G401 (cell line): ENCODE data around the gene CLDN22. TPM values are rescaled to one million over a fixed set of nuclear protein-coding genes. Genes with fewer than 3 reads are reported as not detected.
A peak's percentile ranks its signal among the peaks of the same experiment; 100 is the strongest.

Source experiments
- DNase-seq: peaks from one replicate; pipeline ENCODE4 v3.0.0-alpha.2; 2015; ENCODE audit warnings: low spot score
- in situ Hi-C: cut with HindIII; loops from 2 replicates; pipeline ENCODE4 v1.10.0; 2016; ENCODE audit warnings: low sequenced_read_pairs, mixed read lengths
- total RNA-seq: library from RNA; depleted of rRNA; stranded (reverse); fragments of >200 nt; shearing (Covaris generic); gene quantifications from 2 replicates; pipeline ENCODE4 v1.2.3, GENCODE V29; 2014

The CLDN22 gene
- total RNA-seq, 1 experiment from 2014 or later: not detected

GRCh38 chr4:183348136-183348535, 28.1 kb upstream of the CLDN22 start:
- in situ Hi-C loops: no loop called here
- no peak for DNase-seq

- in situ Hi-C loops: no loop called here
- no peak for DNase-seq
Measured at GRCh38 chr4:183347566-183347965, 27.5 kb upstream of the CLDN22 start.

GRCh38 chr4:183347146-183347545, 27.1 kb upstream of the CLDN22 start:
- in situ Hi-C loops: no loop called here
- DNase-seq: no peak

- in situ Hi-C loops: no loop called here
- DNase-seq: no peak
Measured at GRCh38 chr4:183345261-183345660, 25.2 kb upstream of the CLDN22 start.

GRCh38 chr4:183344523-183345255, 24.6 kb upstream of the CLDN22 start:
- in situ Hi-C loops: no loop called here
- DNase-seq: no peak

- in situ Hi-C loops: no loop called here
- DNase-seq: no peak
Measured at GRCh38 chr4:183343730-183344129, 23.7 kb upstream of the CLDN22 start.

GRCh38 chr4:183342541-183343533, 22.8 kb upstream of the CLDN22 start:
- in situ Hi-C loops: no loop called here
- DNase-seq: no peak

GRCh38 chr4:183337833-183338232, 17.8 kb upstream of the CLDN22 start:
- no peak for DNase-seq

GRCh38 chr4:183337349-183337748, 17.3 kb upstream of the CLDN22 start:
- no peak for DNase-seq
- in situ Hi-C loops: no loop called here

More at GRCh38 chr4:183337833-183338232, 17.8 kb upstream of the CLDN22 start:
- in situ Hi-C loops: no loop called here

GRCh38 chr4:183335369-183335940, 15.4 kb upstream of the CLDN22 start:
- in situ Hi-C loops: no loop called here
- DNase-seq: no peak

GRCh38 chr4:183333983-183334382, 13.9 kb upstream of the CLDN22 start:
- no peak for DNase-seq
- in situ Hi-C loops: no loop called here

- DNase-seq: no peak
- in situ Hi-C loops: no loop called here
Measured at GRCh38 chr4:183333202-183333601, 13.1 kb upstream of the CLDN22 start.

- in situ Hi-C loops: no loop called here
- DNase-seq: peak; percentile 34
Measured at GRCh38 chr4:183332447-183332846, 12.4 kb upstream of the CLDN22 start.

GRCh38 chr4:183330841-183331240, 10.8 kb upstream of the CLDN22 start:
- DNase-seq: no peak
- in situ Hi-C loops: no loop called here

GRCh38 chr4:183329954-183330742, 10.1 kb upstream of the CLDN22 start:
- DNase-seq: no peak

GRCh38 chr4:183329244-183329643, 9.2 kb upstream of the CLDN22 start:
- in situ Hi-C loops: no loop called here
- DNase-seq: no peak

More at GRCh38 chr4:183329954-183330742, 10.1 kb upstream of the CLDN22 start:
- in situ Hi-C loops: no loop called here

- in situ Hi-C loops: no loop called here
- DNase-seq: no peak
Measured at GRCh38 chr4:183328832-183329231, 8.8 kb upstream of the CLDN22 start.

- no peak for DNase-seq
- in situ Hi-C loops: no loop called here
Measured at GRCh38 chr4:183327827-183328226, 7.8 kb upstream of the CLDN22 start.

GRCh38 chr4:183326853-183327252, 6.8 kb upstream of the CLDN22 start:
- in situ Hi-C loops: no loop called here
- DNase-seq: no peak
